Activated T-cell treated with anti-CD3 and anti-CD28 coated beads, Interleukin-2, amount 50 U/mL, for 72 hours (primary cell): ENCODE data around the gene GMPPB. TPM values are rescaled to one million over a fixed set of nuclear protein-coding genes. Genes with fewer than 3 reads are reported as not detected.
"Not testable (repeated sequence)": the region's sequence is repeated elsewhere in the genome, so short reads cannot be mapped to it uniquely, and the experiment has no call there.

ENCODE experiments used
- ATAC-seq, 2 donors: fragments of 150-1000 bp; cut with Tn5 transposase; replicated peaks in 1 of 2; 2 replicates each; pipeline ENCODE4 v1.10.0; 2021; ENCODE audit warnings: moderate library complexity in 2 of 2, mild to moderate bottlenecking in 1 of 2
- DNase-seq, 2 donors: peaks; one replicate each; pipeline ENCODE4 v3.0.0; 2021 to 2022; ENCODE audit warnings: mixed read lengths in 1 of 2
- H3K27ac Mint-ChIP-seq: one replicate; pipeline ENCODE4 v1.8.0; 2022; ENCODE audit warnings: mild to moderate bottlenecking, moderate library complexity, mixed read lengths
- H3K27me3 Mint-ChIP-seq: one replicate; pipeline ENCODE4 v1.8.0; 2022; ENCODE audit warnings: low read depth, mixed read lengths
- H3K36me3 Mint-ChIP-seq, 2 donors: one replicate each; pipeline ENCODE4 v1.8.0; 2022; ENCODE audit warnings: mixed read lengths in 2 of 2, mild to moderate bottlenecking in 1 of 2; ENCODE audit not compliant: insufficient read depth in 2 of 2
- H3K4me1 Mint-ChIP-seq: one replicate; pipeline ENCODE4 v1.8.0; 2022; ENCODE audit warnings: low read depth, mixed read lengths
- H3K4me3 Mint-ChIP-seq, 2 donors: one replicate each; pipeline ENCODE4 v1.8.0; 2022; ENCODE audit warnings: mild to moderate bottlenecking in 2 of 2, mixed read lengths in 2 of 2, moderate library complexity in 2 of 2
- H3K9me3 Mint-ChIP-seq, 2 donors: one replicate each; pipeline ENCODE4 v1.8.0; 2022; ENCODE audit warnings: mixed read lengths in 2 of 2
- total RNA-seq, 2 donors: library from RNA; stranded (reverse); gene quantifications; one replicate each; pipeline ENCODE4 v1.2.3, GENCODE V29; 2022

Gene GMPPB
- total RNA-seq, 2 donors from 2014 or later: 22.3 to 33.4 TPM

DNA sequence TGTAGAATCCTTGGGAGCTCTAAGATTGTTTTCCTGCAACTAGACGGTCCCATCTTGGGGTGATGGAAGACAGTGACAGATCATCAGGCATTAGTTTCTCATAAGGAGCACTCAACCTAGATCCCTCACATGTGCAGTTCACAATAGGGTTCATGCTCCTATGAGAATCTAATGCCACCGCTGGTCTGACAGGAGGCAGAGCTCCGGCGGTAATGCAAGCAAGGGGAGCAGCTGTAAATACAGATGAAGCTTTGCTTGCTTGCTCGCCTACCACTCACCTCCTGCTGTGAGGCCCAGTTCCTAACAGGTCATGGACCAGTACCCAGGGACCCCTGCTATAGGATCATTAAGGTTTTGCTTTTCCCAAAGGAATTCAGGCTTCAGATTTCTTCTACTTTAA is 25.1 kb upstream of the GMPPB start:
- not testable (repeated sequence) for H3K9me3 Mint-ChIP-seq, H3K4me3 Mint-ChIP-seq, H3K27ac Mint-ChIP-seq, ATAC-seq, H3K4me1 Mint-ChIP-seq, DNase-seq, H3K27me3 Mint-ChIP-seq
- H3K36me3 Mint-ChIP-seq: peaks cover 0 to 12% of the 10 kb centered on the region in 2 donors

DNA sequence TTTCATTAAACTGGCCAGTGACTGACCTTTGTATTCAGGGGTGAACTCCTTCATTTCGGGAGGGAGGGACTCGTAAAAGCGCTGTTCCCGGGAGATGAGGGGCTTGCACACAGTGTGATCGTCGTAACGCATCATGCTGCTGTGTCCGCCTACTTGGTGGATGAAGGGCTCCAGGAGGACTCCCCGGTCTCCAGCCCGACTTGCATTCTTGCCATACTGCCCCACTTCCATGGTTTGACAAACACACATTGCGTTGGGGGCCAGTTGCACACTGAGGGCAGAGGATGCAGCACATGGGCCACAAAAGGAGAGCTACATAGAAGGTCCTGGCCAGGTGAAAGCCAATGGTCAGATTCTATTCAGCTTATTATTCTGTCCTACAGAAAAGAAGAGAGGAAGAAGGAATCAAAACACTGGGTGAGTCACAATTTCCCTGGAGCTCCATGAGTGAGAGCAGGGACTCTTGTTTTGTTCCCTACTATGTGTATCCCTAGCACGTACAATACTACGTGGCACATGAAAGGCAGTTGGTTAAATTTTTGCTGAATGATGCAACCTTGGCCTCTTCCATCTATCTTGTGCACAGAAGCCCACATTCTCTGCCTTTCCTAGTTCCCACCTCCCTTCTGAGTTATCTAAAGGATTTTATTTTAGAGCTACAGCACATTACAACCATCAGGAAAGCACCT is 24.2 kb upstream of the GMPPB start:
- Mint-ChIP-seq H3K27ac (no peak overlapping the region), H3K27me3 (no peaks in the 10 kb centered on the region), H3K9me3 (no peaks in the 10 kb centered on the region), H3K4me1 (no peaks in the 10 kb centered on the region), H3K36me3 (peaks cover 0 to 12% of the 10 kb centered on the region in 2 donors), H3K4me3 (no peak overlapping the region)
- DNase-seq: no peak
- ATAC-seq: no peak

DNA sequence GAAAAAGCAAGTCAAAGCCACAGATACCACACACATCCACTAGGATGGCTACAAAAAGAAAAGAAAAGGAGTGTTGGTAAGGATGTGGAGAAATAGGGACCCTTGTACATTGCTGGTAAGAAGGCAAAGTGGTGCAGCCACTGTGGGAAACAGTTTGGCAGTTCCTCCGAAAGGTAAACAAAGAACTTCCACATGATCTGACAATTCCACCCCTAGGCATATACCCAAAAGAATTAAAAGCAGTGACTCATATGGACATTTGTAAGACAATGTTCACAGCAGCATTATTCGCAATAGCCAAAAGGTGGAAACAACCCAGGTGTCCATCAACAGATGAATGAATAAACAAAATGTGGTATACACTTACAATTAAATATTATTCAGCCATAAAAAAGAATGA is 22.2 kb upstream of the GMPPB start:
- Mint-ChIP-seq H3K4me1 (no peaks in the 10 kb centered on the region), H3K9me3 (no peaks in the 10 kb centered on the region), H3K4me3 (no peak overlapping the region), H3K27me3 (no peaks in the 10 kb centered on the region), H3K36me3 (peaks cover 0 to 12% of the 10 kb centered on the region in 2 donors), H3K27ac (no peak overlapping the region)
- no peak for DNase-seq
- ATAC-seq: no peak

DNA sequence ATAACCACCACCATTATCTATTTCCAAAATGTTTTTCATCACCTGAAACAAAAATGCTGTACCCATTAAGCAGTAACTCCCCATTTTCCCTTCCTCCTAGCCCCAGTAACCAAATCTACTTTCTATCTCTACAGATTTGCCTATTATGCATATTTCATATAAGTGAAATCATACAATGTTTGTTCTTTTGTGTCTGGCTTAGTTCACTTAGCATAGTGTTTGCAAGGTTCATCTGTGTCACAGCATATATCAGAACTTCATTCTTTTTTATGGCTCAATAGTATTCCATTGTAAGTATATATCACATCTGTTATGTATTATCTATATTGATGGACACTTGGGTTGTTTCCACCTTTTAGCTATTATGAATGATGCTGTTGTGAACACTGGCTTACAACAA is 16.7 kb upstream of the GMPPB start:
- Mint-ChIP-seq H3K4me1 (peaks cover 10% of the 10 kb centered on the region), H3K9me3 (no peaks in the 10 kb centered on the region), H3K4me3 (no peak overlapping the region), H3K36me3 (peaks cover 3 to 20% of the 10 kb centered on the region in 2 donors), H3K27ac (peak overlapping the region; percentile 48), H3K27me3 (no peaks in the 10 kb centered on the region)
- DNase-seq (no peak), ATAC-seq (no peak)

DNA sequence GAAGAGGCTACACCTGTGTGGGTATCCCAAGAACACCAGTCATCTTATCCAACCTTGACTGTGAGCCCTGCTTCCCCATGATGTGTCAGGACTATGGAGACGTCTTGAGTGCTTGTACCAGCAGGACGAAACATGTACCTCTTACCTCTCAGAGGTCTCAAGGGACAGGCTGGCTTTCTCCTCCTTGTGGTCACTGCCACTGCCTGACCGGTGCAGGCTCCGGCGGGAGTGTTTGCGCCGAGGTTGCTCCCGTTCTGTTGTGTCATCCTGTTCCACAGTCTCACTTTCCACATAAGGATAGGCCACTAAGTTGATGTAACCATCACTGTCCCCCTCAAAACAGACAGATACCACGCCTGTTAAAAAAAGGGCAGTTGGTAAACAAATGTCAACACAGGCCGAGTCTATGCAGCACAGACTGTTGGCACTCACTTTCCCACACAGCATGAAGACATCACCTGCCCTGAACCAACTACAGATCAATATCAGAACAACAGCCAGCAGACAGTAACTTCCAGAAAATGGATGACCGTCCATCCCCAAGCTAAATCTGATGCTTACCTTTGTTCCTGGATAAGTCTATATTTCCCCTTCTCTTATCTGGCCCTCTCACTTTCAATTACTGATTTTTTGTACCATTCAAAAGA is 14.4 kb upstream of the GMPPB start:
- Mint-ChIP-seq H3K9me3 (no peaks in the 10 kb centered on the region), H3K27me3 (no peaks in the 10 kb centered on the region), H3K27ac (peak overlapping the region; percentile 83), H3K4me3 (no peak overlapping the region), H3K4me1 (peaks cover 10% of the 10 kb centered on the region), H3K36me3 (peaks cover 3 to 14% of the 10 kb centered on the region in 2 donors)
- DNase-seq (no peak), ATAC-seq (no peak)

DNA sequence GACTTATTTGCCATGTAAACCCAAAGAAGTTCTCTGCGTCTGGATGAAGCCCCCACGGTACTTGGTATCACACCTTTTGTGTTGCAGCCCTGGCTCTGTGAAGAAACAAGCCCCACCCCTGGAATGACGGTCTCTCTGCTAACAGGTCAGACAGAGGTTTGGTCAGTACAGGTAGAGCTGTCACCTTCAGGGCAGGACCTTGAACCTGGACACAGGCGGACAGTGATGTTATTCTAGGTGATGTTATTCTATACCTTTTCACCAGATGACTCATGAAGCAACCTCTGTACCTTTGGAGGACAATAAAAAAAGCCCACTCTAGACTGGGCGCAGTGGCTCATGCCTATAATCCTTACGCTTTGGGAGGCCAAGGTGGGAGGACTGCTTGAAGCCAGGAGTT is 11.0 kb upstream of the GMPPB start:
- DNase-seq (no peak), ATAC-seq (no peak)
- Mint-ChIP-seq H3K9me3 (no peaks in the 10 kb centered on the region), H3K36me3 (peaks cover 6 to 16% of the 10 kb centered on the region in 2 donors), H3K27ac (no peak overlapping the region), H3K4me3 (no peak overlapping the region), H3K4me1 (peaks cover 10% of the 10 kb centered on the region), H3K27me3 (no peaks in the 10 kb centered on the region)

DNA sequence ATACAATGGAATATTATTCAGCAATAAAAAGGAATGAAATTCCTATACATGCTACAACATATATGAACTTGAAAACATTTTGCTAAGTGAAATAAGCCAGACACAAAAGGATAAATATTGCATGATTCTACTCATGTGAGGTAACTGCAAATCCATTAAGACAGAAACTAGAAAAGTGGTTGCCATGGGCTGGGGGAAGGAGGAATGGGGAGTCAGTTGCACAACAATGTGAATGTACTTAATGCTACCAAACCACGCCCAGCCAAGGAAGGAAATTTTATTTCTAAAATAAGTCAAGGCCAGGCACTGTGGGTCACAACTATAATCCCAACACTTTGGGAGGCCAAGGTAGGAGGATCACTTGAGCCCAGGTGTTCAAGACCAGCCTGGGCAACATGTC is 9.8 kb upstream of the GMPPB start:
- no peaks in the 10 kb centered on the region for H3K27me3 Mint-ChIP-seq
- no peak overlapping the region for H3K4me3 Mint-ChIP-seq
- H3K36me3 Mint-ChIP-seq: peaks cover 6 to 14% of the 10 kb centered on the region in 2 donors
- H3K27ac Mint-ChIP-seq: peak overlapping the region; percentile 34
- no peak for ATAC-seq
- H3K4me1 Mint-ChIP-seq: peaks cover 4% of the 10 kb centered on the region
- no peaks in the 10 kb centered on the region for H3K9me3 Mint-ChIP-seq
- DNase-seq: no peak

DNA sequence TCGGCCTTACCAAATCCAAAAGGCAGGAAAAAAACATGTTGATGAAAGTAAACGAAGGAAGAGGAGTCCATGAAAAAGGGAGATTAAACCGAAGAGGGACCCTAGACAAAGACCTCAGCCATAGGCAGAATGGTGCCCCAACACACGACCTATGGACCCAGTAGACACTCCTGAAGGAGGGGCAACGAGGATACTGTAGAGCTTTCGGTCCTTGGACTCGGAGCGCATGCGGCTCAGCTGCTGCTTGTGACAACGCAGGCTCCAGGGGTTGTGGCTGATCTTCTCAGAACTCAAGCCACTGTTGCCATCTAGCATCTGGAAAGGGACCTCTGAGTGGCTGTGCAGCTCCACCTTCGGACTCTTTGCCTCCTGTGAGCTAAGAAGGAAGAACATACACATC is 8.8 kb upstream of the GMPPB start:
- DNase-seq (no peak), ATAC-seq (no peak)
- H3K9me3 Mint-ChIP-seq: no peaks in the 10 kb centered on the region
- H3K27me3 Mint-ChIP-seq: no peaks in the 10 kb centered on the region
- no peak overlapping the region for H3K27ac Mint-ChIP-seq
- peaks cover 6 to 10% of the 10 kb centered on the region in 2 donors for H3K36me3 Mint-ChIP-seq
- no peak overlapping the region for H3K4me3 Mint-ChIP-seq
- H3K4me1 Mint-ChIP-seq: no peaks in the 10 kb centered on the region

DNA sequence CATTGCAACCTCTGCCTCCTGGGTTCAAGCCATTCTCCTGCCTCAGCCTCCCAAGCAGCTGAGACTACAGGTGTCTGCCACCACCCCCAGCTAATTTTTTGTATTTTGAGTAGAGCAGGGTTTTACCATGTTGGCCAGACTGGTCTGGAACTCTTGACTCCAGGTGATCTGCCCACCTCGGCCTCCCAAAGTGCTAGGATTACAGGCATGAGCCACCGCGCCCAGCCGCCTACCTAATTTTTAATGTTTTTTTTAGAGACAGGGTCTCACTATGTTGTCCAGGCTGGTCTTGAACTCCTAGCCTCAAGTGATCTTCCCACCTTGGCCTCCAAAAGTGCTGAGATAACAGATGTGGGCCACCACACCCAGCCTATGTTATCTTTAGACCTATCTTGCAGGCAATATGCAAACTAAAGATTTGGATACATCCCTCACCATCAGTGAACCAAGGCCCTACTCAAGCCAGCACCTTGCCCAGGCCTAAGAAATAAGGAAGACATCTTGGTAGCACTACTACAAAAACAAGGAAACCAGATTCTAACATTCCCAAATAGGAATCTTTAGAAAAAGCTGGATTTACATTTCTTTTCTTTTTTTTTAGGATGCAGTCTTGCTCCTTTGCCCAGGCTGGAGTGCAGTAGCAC is 6.3 kb upstream of the GMPPB start:
- ATAC-seq: no peak
- H3K36me3 Mint-ChIP-seq: peaks cover 2 to 3% of the 10 kb centered on the region in 2 donors

DNA sequence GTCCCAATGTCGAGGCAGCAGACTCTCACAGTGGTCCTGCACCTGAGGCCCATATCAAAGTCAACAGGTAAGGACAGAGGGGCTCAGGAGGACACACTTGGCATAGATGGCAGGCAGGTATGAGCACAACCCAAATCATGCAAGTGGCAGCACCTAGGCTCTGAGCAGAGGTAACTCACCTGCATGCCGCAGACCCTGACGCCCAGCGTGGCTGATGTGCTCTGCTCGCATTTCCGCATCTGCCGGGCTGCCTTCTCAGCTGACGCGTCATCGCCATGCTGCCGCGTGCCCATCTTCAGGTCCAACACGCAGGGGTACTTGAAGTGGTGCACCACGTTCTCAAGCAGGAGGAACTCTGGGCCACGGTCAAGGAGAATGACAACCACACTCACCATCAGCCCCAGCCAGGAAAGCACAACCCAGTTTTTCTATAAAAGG is 4.2 kb upstream of the GMPPB start:
- Mint-ChIP-seq H3K4me3 (no peak overlapping the region), H3K27me3 (no peaks in the 10 kb centered on the region), H3K27ac (no peak overlapping the region), H3K4me1 (peaks cover 11% of the 10 kb centered on the region), H3K9me3 (no peaks in the 10 kb centered on the region), H3K36me3 (peaks cover 2 to 3% of the 10 kb centered on the region in 2 donors)
- no peak for DNase-seq
- no peak for ATAC-seq

More for the DNA sequence above, 6.3 kb upstream of the GMPPB start:
- Mint-ChIP-seq H3K27me3 (no peaks in the 10 kb centered on the region), H3K27ac (no peak overlapping the region), H3K4me3 (no peak overlapping the region), H3K9me3 (no peaks in the 10 kb centered on the region), H3K4me1 (no peaks in the 10 kb centered on the region)
- DNase-seq: no peak

DNA sequence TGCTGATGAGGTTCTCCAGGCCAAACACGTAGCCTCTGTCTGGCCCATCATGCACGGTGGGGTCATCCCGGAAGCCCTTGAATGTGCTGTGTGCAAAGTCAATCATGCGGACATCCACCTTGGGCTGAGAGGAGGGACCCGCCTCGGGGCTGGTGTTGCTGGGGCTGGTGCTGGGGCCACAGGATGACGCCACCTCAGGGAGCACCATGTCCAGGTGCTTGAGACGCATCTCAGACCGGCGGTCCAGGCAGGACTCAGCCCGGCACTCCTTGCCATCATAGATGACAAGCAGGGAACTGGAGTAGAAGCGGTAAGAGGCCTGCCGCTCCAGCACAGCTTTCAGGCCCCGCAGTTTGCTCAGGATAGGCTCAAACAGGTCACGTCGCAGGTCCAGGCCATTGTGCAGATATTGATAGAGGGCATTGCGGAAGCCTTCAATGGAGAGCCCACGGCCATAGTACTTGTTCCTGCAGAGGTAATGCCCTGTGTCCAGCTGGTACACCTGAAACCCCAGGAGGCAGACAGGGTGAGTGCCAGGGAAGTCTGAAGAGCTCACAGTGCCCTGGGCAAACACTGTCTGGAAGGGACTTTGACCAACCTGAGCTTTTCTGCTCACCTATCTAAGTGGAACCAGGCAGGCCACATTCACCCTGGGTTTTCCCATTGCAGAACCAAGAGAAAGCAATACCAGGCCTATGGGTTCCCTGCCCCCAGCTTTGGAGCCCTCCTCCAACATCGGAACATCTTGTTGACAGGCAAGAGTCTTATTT is 3.6 kb upstream of the GMPPB start:
- DNase-seq (no peak), ATAC-seq (no peak)
- H3K27me3 Mint-ChIP-seq: no peaks in the 10 kb centered on the region
- H3K9me3 Mint-ChIP-seq: no peaks in the 10 kb centered on the region
- H3K27ac Mint-ChIP-seq: no peak overlapping the region
- no peak overlapping the region for H3K4me3 Mint-ChIP-seq
- H3K36me3 Mint-ChIP-seq: peaks cover under 1 to 2% of the 10 kb centered on the region in 2 donors
- H3K4me1 Mint-ChIP-seq: peaks cover 17% of the 10 kb centered on the region

DNA sequence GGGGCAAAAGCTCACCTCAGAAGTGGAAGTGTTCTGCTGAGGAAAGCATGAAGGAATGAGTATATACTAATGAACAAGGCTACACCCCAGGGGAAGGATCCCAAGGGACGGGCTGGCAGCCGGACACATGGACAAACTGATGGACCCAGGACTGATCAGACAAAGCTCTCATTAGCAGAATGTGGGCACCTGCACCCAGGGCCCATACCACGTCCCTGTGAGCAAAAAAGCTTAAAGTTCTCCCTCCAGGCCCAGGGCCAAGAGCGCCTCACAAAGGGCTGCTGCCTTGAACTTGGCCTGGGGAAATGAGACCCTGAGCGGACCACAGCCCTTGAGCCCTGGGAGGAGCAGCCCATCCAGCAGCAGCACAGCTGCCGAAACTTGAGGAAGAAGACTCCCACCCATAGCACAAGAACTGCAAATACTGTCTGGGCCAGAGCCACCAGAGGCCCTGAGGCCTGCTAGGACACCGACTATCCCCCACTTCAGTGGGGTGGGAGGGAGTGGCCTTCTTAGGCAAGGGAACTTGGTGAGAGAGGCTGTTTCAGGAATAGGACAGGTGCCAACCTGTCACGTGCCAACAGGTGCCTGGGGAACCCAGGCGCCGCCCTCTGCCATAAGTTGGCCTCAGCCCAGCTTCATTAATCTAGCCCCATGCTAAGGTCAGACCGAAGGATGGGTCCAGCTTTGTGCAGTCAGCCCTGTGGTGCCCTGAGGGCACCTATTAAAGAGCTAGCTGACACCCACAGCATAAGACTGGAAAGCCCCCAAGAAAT is 2.3 kb upstream of the GMPPB start:
- Mint-ChIP-seq H3K27ac (peak overlapping the region; percentile 83), H3K4me1 (peaks cover 26% of the 10 kb centered on the region), H3K9me3 (no peaks in the 10 kb centered on the region), H3K27me3 (no peaks in the 10 kb centered on the region), H3K36me3 (peaks cover 0 to 2% of the 10 kb centered on the region in 2 donors), H3K4me3 (no peak overlapping the region)
- DNase-seq: no peak
- ATAC-seq: no peak
